ENCODE data around the gene RIN3.

Gene RIN3

GRCh38 chr14:92646952-92647796 is 133.6 kb downstream of the RIN3 start:
- peak; percentile 78 for DNase-seq (ENCODE audit: low read depth)

- peak; percentile 67 for DNase-seq (ENCODE audit: low read depth)
Measured at GRCh38 chr14:92647797-92648279, 134.3 kb downstream of the RIN3 start.

- DNase-seq (ENCODE audit: low read depth), result no peak
Measured at GRCh38 chr14:92649066-92649465, 135.5 kb downstream of the RIN3 start.

- DNase-seq (ENCODE audit: low read depth), result peak; percentile 83
Measured at GRCh38 chr14:92649934-92650545, 136.5 kb downstream of the RIN3 start.

GRCh38 chr14:92650581-92651105 is 137.1 kb downstream of the RIN3 start:
- DNase-seq (ENCODE audit: low read depth), result no peak

GRCh38 chr14:92651106-92651757 is 137.7 kb downstream of the RIN3 start:
- no peak for DNase-seq (ENCODE audit: low read depth)

GRCh38 chr14:92651758-92652406 is 138.3 kb downstream of the RIN3 start:
- DNase-seq (ENCODE audit: low read depth), result no peak

- no peak for DNase-seq (ENCODE audit: low read depth)
Measured at GRCh38 chr14:92652413-92653151, 139.0 kb downstream of the RIN3 start.

GRCh38 chr14:92653162-92653651 is 139.6 kb downstream of the RIN3 start:
- no peak for DNase-seq (ENCODE audit: low read depth)

GRCh38 chr14:92654239-92654901 is 140.8 kb downstream of the RIN3 start:
- no peak for DNase-seq (ENCODE audit: low read depth)

- DNase-seq (ENCODE audit: low read depth), result no peak
Measured at GRCh38 chr14:92655419-92656201, 142.0 kb downstream of the RIN3 start.

- no peak for DNase-seq (ENCODE audit: low read depth)
Measured at GRCh38 chr14:92656306-92657081, 142.9 kb downstream of the RIN3 start.

- no peak for DNase-seq (ENCODE audit: low read depth)
Measured at GRCh38 chr14:92657457-92658142, 144.0 kb downstream of the RIN3 start.

GRCh38 chr14:92658160-92658559 is 144.6 kb downstream of the RIN3 start:
- DNase-seq (ENCODE audit: low read depth), result no peak

- DNase-seq (ENCODE audit: low read depth), result no peak
Measured at GRCh38 chr14:92658684-92659083, 145.1 kb downstream of the RIN3 start.

GRCh38 chr14:92659765-92660561 is 146.4 kb downstream of the RIN3 start:
- no peak for DNase-seq (ENCODE audit: low read depth)

- no peak for DNase-seq (ENCODE audit: low read depth)
Measured at GRCh38 chr14:92660571-92660970, 147.0 kb downstream of the RIN3 start.

GRCh38 chr14:92663049-92663448 is 149.5 kb downstream of the RIN3 start:
- DNase-seq (ENCODE audit: low read depth), result no peak
